ENCODE data around the gene CADM1.

- no peak for TF ChIP-seq CTCF (IDR thresholded peaks at IDR 0.05 in 8 of 11, conservative IDR thresholded peaks at IDR 0.05 in 3 of 11)
- TF ChIP-seq POLR2AphosphoS5 (IDR thresholded peaks at IDR 0.05) = no peak
These were observed 43.7 kb downstream of the CADM1 start for GRCh38 chr11:115460512-115460911.
